Myometrial cell (primary cell): ENCODE measurements around the gene MS4A18. TPM values are rescaled to one million over a fixed set of nuclear protein-coding genes. Genes with fewer than 3 reads are reported as not detected.

ENCODE experiments used
- total RNA-seq: library from RNA; depleted of rRNA; stranded (reverse); fragments of >200 nt; gene quantifications from 2 replicates; pipeline ENCODE4 v1.2.3, GENCODE V29; 2015

Gene MS4A18
- total RNA-seq, result not detected in 2 replicates

GRCh38 chr11:60724420-60724819, at the start of gene MS4A18:
Gene MS4A18 (plus strand): TSS chr11:60724720.

GRCh38 chr11:60699284-60699691, 25.2 kb upstream of the MS4A18 start, which contains the start of gene MS4A8:
Gene MS4A8 (plus strand): TSS chr11:60699612. CDS start chr11:60700861, 1,249 bp downstream.

GRCh38 chr11:60756307-60757032, 31.9 kb downstream of the MS4A18 start, which contains the start of gene MS4A15:
Gene MS4A15 (plus strand): TSS chr11:60756867. CDS start chr11:60763734, 6,867 bp downstream.

GRCh38 chr11:60785136-60785535, 60.6 kb downstream of the MS4A18 start, which contains the start of gene MS4A10:
Gene MS4A10 (plus strand): TSS chr11:60785333. CDS start chr11:60790336, 5,003 bp downstream.

Other genes with a start within 250 kb of the MS4A18 start
- gene MS4A12, start 231.9 kb upstream of the MS4A18 start, total RNA-seq, result not detected in 2 replicates
- not detected in 2 replicates for gene MS4A13, start 209.3 kb upstream of the MS4A18 start, total RNA-seq
- gene MS4A8, start 25.1 kb upstream of the MS4A18 start, total RNA-seq, result not detected in 2 replicates
- gene MS4A15, start 32.1 kb downstream of the MS4A18 start, total RNA-seq, result not detected in 2 replicates
- not detected in 2 replicates for gene MS4A10, start 60.6 kb downstream of the MS4A18 start, total RNA-seq
- gene CCDC86, start 117.4 kb downstream of the MS4A18 start, total RNA-seq, result 16.4 and 23.4 TPM in 2 replicates
- not detected in 2 replicates for gene PTGDR2, start 131.2 kb downstream of the MS4A18 start, total RNA-seq
- gene ZP1, start 142.8 kb downstream of the MS4A18 start, total RNA-seq, result 0.89 TPM in 1 of 2 replicates, not detected in the other
- gene PRPF19, start 181.9 kb downstream of the MS4A18 start, total RNA-seq, result 88.6 and 89.9 TPM in 2 replicates
- gene TMEM109, start 189.4 kb downstream of the MS4A18 start, total RNA-seq, result 44.1 and 54.8 TPM in 2 replicates
- gene TMEM132A, start 199.7 kb downstream of the MS4A18 start, total RNA-seq, result 20.6 and 22.2 TPM in 2 replicates
- gene SLC15A3, start 227.5 kb downstream of the MS4A18 start, total RNA-seq, result 2.6 and 13.5 TPM in 2 replicates
- gene CD6, start 247.0 kb downstream of the MS4A18 start, total RNA-seq, result not detected in 2 replicates